Cortex of kidney (tissue), 1 donor: ENCODE measurements around the gene CES2.
"Not testable (repeated sequence)": the region's sequence is repeated elsewhere in the genome, so short reads cannot be mapped to it uniquely, and the experiment has no call there.

Experiments used
- DNase-seq: peaks from one replicate; lab custom pipeline; 2025; lab: John Stamatoyannopoulos, UW

CES2 gene

GRCh38 chr16:66979011-66979717 is 43.8 kb downstream of the CES2 start:
- no peak for DNase-seq

GRCh38 chr16:66983033-66983432 is 47.7 kb downstream of the CES2 start:
- DNase-seq, result no peak

GRCh38 chr16:66984892-66985311 is 49.6 kb downstream of the CES2 start:
- no peak for DNase-seq

- no peak for DNase-seq
These were observed 51.2 kb downstream of the CES2 start for GRCh38 chr16:66986559-66986958.

- DNase-seq, result no peak
These were observed 53.0 kb downstream of the CES2 start, which contains the start of gene CES4A for GRCh38 chr16:66988197-66988788. CES4A (plus strand) TSS chr16:66988589; CDS start chr16:66988773, 184 bp downstream.

GRCh38 chr16:66991545-66992077 is 56.3 kb downstream of the CES2 start:
- no peak for DNase-seq

- DNase-seq, result not testable (repeated sequence)
These were observed 58.2 kb downstream of the CES2 start for GRCh38 chr16:66993558-66993957.
